ENCODE results near the gene SIGLEC15.
"Not testable (repeated sequence)": the region's sequence is repeated elsewhere in the genome, so short reads cannot be mapped to it uniquely, and the experiment has no call there.

The SIGLEC15 gene

DNA sequence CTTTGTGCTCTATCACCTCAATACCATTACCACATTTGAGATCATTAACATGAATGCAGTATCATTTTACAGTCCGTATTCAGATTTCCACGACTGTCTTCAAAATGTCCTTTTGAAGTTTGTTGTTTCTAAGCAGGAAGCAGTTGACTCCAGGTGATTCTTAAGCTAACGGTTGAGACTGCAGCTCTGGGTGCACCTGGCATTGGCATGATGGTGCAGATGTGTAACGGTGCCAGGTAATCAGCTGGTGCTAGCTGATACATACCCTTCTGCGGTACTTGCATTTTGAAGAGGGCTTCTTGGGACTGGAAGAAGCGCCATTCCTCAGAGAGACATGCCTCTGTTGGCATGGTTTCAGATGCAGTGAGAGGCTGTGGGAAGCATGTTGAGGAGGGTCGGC lies 19.5 kb downstream of the SIGLEC15 start:
- no peak for DNase-seq (ENCODE audit: low spot score)

DNA sequence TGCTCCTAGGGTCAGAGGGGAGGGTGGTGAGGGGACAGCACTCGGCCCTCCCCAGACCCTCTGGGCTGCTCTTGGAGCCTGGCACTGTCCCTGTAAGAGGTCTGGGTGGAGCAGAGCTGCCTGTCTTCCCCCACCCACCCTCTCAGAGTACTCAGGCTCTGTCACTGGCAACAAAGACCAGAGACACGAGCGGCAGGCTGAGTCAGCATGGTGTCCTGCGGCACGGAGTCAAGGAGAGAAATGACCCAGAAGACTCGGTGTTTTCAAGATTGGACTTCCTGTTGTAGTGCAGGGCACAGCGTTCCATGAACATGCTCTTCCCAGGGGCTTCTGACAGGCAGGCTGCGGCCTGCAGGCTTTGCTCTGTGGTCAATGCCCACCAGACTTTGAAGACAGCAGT lies 19.9 kb downstream of the SIGLEC15 start:
- DNase-seq (ENCODE audit: low spot score): no peak

DNA sequence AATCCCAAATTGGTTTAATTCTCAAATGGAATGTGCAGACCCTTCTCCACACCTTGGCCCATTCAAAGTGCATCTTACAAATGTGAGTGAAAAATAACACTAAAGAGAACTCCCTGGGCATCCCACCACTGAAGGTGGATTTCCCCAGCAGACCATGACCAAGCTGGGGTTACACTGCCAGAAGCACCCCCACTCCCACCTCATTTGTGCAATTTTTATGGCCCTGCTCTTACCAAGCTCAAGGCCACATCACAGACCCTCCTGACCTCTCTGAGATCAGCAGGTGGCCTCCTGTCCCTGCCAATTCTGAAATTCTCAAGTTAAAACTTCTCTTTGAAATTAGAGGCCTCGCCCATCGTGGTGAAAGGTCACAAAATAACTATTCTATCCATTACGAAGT lies 21.6 kb downstream of the SIGLEC15 start:
- no peak for DNase-seq (ENCODE audit: low spot score)

GRCh38 chr18:45848643-45849042 lies 23.2 kb downstream of the SIGLEC15 start:
- DNase-seq (ENCODE audit: low spot score): not testable (repeated sequence)

GRCh38 chr18:45849529-45849928 lies 24.1 kb downstream of the SIGLEC15 start:
- no peak for DNase-seq (ENCODE audit: low spot score)

DNA sequence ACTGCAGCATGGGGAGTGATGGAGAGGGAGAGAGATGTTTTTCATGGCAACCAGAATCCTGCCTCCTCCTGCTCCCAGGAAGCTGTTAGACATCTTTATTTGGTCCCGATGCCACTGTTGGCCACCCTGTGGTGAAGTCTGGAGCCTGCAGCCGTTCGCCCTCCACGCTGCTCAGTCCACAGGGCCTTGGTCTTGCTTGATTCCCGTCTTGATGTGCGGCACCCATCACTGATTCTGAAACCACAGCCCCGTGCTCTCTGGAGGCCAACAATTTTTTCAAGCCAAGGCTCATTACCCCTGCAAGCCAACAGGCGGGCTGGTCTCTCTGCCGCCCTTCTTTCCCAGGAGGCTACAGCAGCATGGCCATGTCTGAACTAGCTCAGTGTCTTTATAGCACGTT lies 24.5 kb downstream of the SIGLEC15 start:
- no peak for DNase-seq (ENCODE audit: low spot score)

GRCh38 chr18:45851161-45851925 lies 25.9 kb downstream of the SIGLEC15 start:
- no peak for DNase-seq (ENCODE audit: low spot score)

DNA sequence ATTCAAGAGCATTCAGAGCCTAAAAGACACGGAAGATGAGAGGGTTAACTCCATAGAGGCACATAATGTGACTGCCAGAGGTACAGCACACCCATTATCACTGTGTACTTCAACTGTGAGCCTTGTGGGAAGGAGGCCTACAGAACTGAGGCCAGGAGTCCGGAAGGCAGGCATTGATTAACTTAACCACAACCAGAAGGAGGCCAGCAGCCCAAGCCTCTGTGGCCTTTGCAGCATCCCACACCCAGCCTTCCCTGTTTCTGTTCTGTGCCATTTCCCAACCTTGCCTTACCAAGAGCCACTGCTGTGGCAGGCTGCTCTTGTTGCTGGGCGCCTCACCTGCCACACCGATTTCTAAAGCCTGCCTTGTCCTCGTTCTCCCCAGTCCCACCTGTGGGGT lies 27.2 kb downstream of the SIGLEC15 start:
- DNase-seq (ENCODE audit: low spot score): no peak

- no peak for DNase-seq (ENCODE audit: low spot score)
These were observed 28.6 kb downstream of the SIGLEC15 start for GRCh38 chr18:45854036-45854586.

GRCh38 chr18:45856531-45856930 lies 31.1 kb downstream of the SIGLEC15 start:
- no peak for DNase-seq (ENCODE audit: low spot score)

DNA sequence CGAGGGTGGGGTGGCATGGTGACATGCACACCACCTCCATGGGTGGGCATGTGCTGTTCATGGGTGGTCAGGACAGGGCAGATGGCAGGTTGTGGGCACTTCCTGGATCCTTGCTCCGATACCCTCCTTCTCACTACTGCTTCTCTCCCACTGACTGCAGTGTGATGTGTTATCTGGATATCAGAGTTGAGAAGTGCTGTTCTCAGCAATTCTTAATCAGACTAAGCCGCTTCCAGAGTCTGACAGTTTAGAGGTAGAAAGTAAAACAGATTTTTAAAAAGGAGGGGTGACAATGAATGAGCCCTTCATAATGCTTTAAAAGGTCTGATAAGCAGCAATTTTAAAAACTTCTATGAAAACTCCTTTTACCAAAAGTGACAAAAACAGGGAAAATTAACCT lies 33.9 kb downstream of the SIGLEC15 start:
- DNase-seq (ENCODE audit: low spot score): no peak

- no peak for DNase-seq (ENCODE audit: low spot score)
These were observed 35.0 kb downstream of the SIGLEC15 start for GRCh38 chr18:45860492-45860891.

DNA sequence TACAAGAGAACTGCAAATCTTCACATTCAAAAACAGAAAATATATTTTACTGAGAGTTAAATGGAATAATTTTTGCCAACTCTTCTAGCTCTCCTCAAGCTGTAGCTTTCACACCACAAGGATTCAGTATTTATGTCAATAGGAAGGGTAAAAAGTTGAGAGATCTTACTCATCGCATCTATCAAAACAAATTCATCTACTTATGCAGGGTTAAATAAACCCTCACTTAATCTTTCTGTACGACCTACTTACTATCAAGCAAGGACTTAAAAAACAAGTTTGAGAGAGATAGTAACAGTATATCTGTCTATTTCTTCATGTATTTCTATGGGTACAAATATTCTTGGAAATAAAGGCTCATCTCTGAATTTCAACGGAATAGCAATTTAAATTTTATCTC lies 35.5 kb downstream of the SIGLEC15 start:
- no peak for DNase-seq (ENCODE audit: low spot score)

DNA sequence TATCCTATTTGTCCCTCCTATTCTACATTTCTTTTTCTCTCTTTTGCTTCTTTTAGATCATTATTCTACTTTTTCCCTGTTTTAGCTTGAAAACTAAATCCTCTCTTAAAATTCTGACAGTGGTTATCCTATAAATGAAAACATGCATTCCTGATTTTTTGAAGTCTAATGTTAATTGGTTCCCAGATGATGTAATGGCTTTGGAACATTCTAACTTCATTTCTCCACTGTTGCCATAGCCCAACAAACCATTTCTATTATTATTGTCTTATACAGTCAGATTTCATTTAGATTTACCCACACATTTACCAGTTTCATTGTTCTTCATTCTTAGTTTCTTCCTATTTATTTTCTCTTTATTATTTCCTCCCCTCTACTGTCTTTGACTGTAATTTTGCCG lies 36.5 kb downstream of the SIGLEC15 start:
- no peak for DNase-seq (ENCODE audit: low spot score)

- DNase-seq (ENCODE audit: low spot score): no peak
These were observed 38.0 kb downstream of the SIGLEC15 start for GRCh38 chr18:45863469-45863868.

DNA sequence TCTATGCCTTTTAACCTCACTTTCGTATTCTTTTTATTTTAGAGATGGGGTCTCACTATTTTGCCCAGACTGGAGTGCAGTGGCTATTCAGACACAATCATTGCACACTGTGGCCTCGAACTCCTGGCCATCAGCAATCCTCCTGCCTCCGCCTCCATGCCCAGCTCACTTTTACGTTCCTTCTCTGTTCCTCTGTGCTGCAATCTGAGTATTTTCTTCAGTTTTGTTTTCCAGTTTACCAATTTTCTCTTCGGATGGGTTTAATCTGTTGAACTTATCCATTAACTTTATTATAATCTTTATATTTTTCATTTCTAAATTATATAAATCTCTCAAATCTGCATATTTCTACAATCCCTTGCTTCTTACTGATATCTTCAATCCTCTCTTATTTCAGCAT lies 38.6 kb downstream of the SIGLEC15 start:
- no peak for DNase-seq (ENCODE audit: low spot score)

DNA sequence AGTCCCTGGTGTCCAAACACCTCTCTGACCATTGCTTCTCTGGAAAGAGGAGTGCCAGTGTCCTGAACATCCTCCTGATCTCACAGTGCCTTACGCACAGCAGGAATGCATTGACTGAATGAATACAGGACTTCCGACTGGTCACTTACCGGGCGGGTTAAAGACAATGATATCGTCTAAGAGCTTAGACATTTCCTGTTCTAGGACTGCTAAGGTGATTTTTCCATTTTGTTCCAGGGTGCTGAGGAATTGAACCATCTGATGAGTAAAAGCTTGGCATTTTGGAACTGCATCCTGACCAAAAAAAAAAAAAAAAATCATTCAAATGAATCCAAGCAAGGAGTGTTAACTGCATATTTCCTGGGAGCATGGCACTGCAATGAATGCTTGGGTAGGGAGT lies 40.0 kb downstream of the SIGLEC15 start:
- DNase-seq (ENCODE audit: low spot score): no peak

DNA sequence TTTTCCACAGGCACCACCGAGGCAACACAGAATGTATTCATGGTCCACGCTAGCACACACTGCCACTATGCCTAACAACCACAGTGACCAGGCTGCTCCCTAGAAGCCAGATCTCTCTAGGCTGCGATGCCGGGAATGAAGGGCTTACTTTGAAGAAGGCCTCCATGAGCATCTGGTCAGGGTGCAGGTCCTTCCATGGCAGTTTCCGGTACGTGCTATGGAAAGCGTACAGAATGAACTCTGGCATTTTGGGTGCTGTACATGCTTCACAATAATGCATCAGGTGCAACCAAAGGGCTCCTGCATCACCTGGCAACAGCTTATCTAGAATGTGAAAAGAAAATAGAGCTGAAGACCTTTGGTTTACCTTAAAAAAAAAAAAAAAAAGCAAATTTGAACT lies 44.9 kb downstream of the SIGLEC15 start:
- DNase-seq (ENCODE audit: low spot score): no peak

GRCh38 chr18:45871431-45872084 lies 46.1 kb downstream of the SIGLEC15 start:
- no peak for DNase-seq (ENCODE audit: low spot score)

DNA sequence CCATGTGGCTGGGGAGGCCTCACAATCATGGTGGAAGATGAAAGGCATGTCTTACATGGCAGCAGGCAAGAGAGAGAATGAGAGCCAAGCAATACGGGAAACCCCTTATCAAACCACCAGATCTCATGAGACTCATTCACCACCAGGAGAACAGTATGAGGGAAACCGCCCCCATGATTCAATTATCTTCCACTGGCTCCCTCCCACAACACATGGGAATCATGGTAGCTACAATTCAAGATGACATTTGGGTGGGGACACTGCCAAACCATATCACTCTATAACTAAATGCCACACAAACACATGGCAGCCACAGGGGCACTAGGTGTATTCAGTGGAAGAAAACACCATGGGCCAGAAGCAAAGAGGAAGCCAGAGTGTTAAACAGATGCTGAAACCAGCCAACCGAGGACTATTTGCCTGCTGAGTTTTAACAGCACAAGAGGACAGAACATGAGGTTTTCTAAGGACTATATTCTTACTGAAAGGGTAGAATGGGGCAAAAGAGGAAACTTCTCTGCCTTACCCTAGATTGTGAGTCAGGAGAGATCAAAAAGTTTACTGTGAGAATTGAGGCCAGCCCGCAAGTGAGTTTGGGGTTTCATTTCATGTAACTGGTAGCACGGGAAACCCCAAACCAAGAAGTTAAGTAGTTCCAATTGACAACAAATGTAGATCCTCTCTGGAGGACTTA lies 49.2 kb downstream of the SIGLEC15 start:
- no peak for DNase-seq (ENCODE audit: low spot score)

GRCh38 chr18:45876161-45876560 lies 50.7 kb downstream of the SIGLEC15 start:
- DNase-seq (ENCODE audit: low spot score): peak; percentile 26

DNA sequence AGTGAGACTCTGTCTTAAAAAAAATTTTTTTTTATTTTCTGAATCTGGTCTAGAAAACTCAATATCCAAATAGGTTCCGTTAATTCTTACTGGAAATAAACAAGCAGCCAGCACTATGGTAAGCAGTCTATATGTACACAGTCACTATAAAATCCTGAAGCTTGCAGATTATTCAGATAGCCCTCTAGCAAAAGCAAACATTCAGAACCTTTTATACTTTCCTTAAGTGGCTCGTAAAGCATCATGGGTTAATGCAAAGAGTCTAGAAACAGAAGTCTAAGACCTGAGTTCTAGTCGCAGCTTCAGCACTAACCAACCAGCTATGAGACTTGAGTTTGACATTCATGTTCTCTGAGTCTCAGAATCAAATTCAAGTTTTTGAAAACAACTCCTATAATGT lies 51.9 kb downstream of the SIGLEC15 start:
- no peak for DNase-seq (ENCODE audit: low spot score)
